Keratinocyte (primary cell): ENCODE measurements around the gene CFAP61. TPM values are rescaled to one million over a fixed set of nuclear protein-coding genes. Genes with fewer than 3 reads are reported as not detected.

Experiments
- DNase-seq: peaks from one replicate; pipeline ENCODE4 v3.0.0-alpha.2; 2011; ENCODE audit warnings: low read depth, missing footprints, low spot score
- FAIRE-seq: peaks from 2 replicates; lab custom pipeline; 2011; peaks lifted over from hg19 to GRCh38; lab: Jason Lieb, UNC
- H2AFZ ChIP-seq: 2 replicates; pipeline ENCODE4 v1.6.0; 2012; ENCODE audit warnings: low read length, control low read depth, inconsistent platforms; ENCODE audit not compliant: control insufficient read depth
- H3K27ac ChIP-seq: 2 replicates; pipeline ENCODE4 v1.5.1; 2011; ENCODE audit warnings: low read length; ENCODE audit not compliant: control insufficient read depth, insufficient read depth
- H3K27me3 ChIP-seq: 3 replicates; pipeline ENCODE4 v1.6.0; 2011; ENCODE audit warnings: low read length; ENCODE audit not compliant: control insufficient read depth, insufficient read depth; ENCODE audit errors: extremely low read depth
- H3K36me3 ChIP-seq, 2 experiments: 2 replicates in 1 of 2; 3 replicates in 1 of 2; pipeline ENCODE4 v1.5.1; 2011; ENCODE audit warnings: low read length in 2 of 2, mild to moderate bottlenecking in 1 of 2; ENCODE audit not compliant: control insufficient read depth in 2 of 2, insufficient read depth in 2 of 2; ENCODE audit errors: extremely low read depth in 1 of 2
- H3K4me1 ChIP-seq: 3 replicates; pipeline ENCODE4 v1.5.1; 2011; ENCODE audit warnings: low read length; ENCODE audit not compliant: control insufficient read depth, insufficient read depth; ENCODE audit errors: extremely low read depth
- H3K4me2 ChIP-seq: 3 replicates; pipeline ENCODE4 v1.6.0; 2011; ENCODE audit warnings: low read depth, low read length; ENCODE audit not compliant: control insufficient read depth, insufficient read depth; ENCODE audit errors: extremely low read depth
- H3K4me3 ChIP-seq, 3 experiments: fragments of 200-600 bp in 1 of 3; sonication (generic) in 1 of 3; 2 replicates in 2 of 3; 3 replicates in 1 of 3; pipeline ENCODE4 v1.5.1; 2011 to 2016; ENCODE audit warnings: low read length in 3 of 3, mild to moderate bottlenecking in 3 of 3, control low read depth in 2 of 3, inconsistent platforms in 1 of 3, low read depth in 1 of 3, mixed read lengths in 1 of 3, mixed run types in 1 of 3, moderate library complexity in 1 of 3; ENCODE audit not compliant: control insufficient read depth in 2 of 3, insufficient read depth in 2 of 3; ENCODE audit errors: extremely low read depth in 1 of 3
- H3K79me2 ChIP-seq: 2 replicates; pipeline ENCODE4 v1.6.0; 2012; ENCODE audit warnings: low read length; ENCODE audit not compliant: control insufficient read depth, insufficient read depth
- H3K9ac ChIP-seq: 3 replicates; pipeline ENCODE4 v1.6.0; 2011; ENCODE audit warnings: low read length; ENCODE audit not compliant: control insufficient read depth, insufficient read depth; ENCODE audit errors: extremely low read depth
- H3K9me1 ChIP-seq: 3 replicates; pipeline ENCODE4 v1.6.0; 2011; ENCODE audit warnings: low read length; ENCODE audit not compliant: control insufficient read depth, insufficient read depth; ENCODE audit errors: extremely low read depth
- H3K9me3 ChIP-seq: 2 replicates; pipeline ENCODE4 v1.5.1; 2012; ENCODE audit warnings: low read depth, low read length; ENCODE audit not compliant: control insufficient read depth
- H4K20me1 ChIP-seq: 3 replicates; pipeline ENCODE4 v1.6.0; 2011; ENCODE audit warnings: low read length; ENCODE audit not compliant: control insufficient read depth, insufficient read depth; ENCODE audit errors: extremely low read depth
- EZH2 ChIP-seq: IDR thresholded peaks from one replicate; pipeline ENCODE4 v1.6.1; 2012; ENCODE audit warnings: inconsistent platforms, mild to moderate bottlenecking, low read length, moderate library complexity
- dilution Hi-C: fragments of 300-500 bp; cut with MboI; formaldehyde crosslinking; loops from one replicate; pipeline ENCODE4 v1.7.0; 2020; ENCODE audit warnings: low sequenced_read_pairs; ENCODE audit not compliant: extremely low pct_ligation_motif_present
- polyA plus RNA-seq, 5 experiments: library from polyadenylated mRNA; depleted of rRNA in 3 of 5; stranded (reverse) in 3 of 5; stranded (forward) in 1 of 5; unstranded in 1 of 5; fragments of >200 nt; gene quantifications; 1 replicate in 1 of 5; 2 replicates in 3 of 5; 3 replicates in 1 of 5; pipeline versions ENCODE4 v1.2.1 to v1.2.3, GENCODE V29; 2011 to 2012; ENCODE audit warnings: missing spikeins in 2 of 5, low read depth in 1 of 5, low replicate concordance in 1 of 5
- TF ChIP-seq, protein P1 (sequence below), 3 experiments: IDR thresholded peaks in 1 of 3; conservative IDR thresholded peaks in 1 of 3; optimal IDR thresholded peaks in 1 of 3; 2 replicates in 2 of 3; 3 replicates in 1 of 3; pipeline versions ENCODE3 to v1.5.1; 2011; ENCODE audit warnings: low read length in 3 of 3, mild to moderate bottlenecking in 3 of 3, moderate library complexity in 2 of 3, control low read depth in 1 of 3, inconsistent platforms in 1 of 3; ENCODE audit not compliant: insufficient read depth in 2 of 3; ENCODE audit errors: extremely low read depth in 1 of 3

CFAP61 gene
- polyA plus RNA-seq, 1 donor (not counting 4 experiments of a cell fraction or from before 2014, with no cell fraction given) = 0.25 TPM

DNA sequence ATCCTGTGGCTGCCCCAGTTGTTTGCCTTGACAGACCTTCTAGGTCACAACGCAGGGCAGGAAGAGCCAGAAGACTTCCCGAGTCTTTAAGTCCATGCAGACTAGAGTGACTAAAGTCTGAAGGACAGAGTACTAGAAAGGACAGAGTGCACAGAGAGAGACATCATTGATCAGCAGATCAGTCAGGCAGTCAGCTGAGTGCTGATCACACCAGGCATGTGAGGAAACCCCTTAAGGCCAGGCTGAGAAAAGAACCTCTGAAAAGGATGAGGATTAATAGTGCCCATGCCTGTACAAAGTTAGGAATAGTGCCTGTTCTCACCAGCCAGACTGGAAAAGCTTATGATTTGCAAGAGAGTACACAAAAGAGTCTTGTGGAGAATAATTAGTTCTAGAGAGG is 91.3 kb downstream of the CFAP61 start:
- TF ChIP-seq, protein P1, sequence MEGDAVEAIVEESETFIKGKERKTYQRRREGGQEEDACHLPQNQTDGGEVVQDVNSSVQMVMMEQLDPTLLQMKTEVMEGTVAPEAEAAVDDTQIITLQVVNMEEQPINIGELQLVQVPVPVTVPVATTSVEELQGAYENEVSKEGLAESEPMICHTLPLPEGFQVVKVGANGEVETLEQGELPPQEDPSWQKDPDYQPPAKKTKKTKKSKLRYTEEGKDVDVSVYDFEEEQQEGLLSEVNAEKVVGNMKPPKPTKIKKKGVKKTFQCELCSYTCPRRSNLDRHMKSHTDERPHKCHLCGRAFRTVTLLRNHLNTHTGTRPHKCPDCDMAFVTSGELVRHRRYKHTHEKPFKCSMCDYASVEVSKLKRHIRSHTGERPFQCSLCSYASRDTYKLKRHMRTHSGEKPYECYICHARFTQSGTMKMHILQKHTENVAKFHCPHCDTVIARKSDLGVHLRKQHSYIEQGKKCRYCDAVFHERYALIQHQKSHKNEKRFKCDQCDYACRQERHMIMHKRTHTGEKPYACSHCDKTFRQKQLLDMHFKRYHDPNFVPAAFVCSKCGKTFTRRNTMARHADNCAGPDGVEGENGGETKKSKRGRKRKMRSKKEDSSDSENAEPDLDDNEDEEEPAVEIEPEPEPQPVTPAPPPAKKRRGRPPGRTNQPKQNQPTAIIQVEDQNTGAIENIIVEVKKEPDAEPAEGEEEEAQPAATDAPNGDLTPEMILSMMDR (optimal IDR thresholded peaks at IDR 0.05 in 1 of 3, IDR thresholded peaks at IDR 0.05 in 1 of 3, conservative IDR thresholded peaks at IDR 0.05 in 1 of 3; ENCODE audit: extremely low read depth in 1 of 3, insufficient read depth in 2 of 3, low read length in 3 of 3) = no peak
- no peak for TF ChIP-seq EZH2
- H3K27ac ChIP-seq = no peak overlapping the region
- no peaks in the 10 kb centered on the region for H4K20me1 ChIP-seq
- no peaks in the 10 kb centered on the region for H3K36me3 ChIP-seq
- FAIRE-seq = no peak
- H3K9ac ChIP-seq = no peak overlapping the region
- no peak overlapping the region for H3K4me3 ChIP-seq
- H3K4me2 ChIP-seq = no peak overlapping the region
- H3K9me1 ChIP-seq = no peaks in the 10 kb centered on the region
- no peaks in the 10 kb centered on the region for H3K9me3 ChIP-seq
- H3K79me2 ChIP-seq = no peaks in the 10 kb centered on the region
- no peaks in the 10 kb centered on the region for H3K4me1 ChIP-seq
- no peak overlapping the region for H2AFZ ChIP-seq
- no peak for DNase-seq
- dilution Hi-C loops = no loop called here
- H3K27me3 ChIP-seq = no peaks in the 10 kb centered on the region

- no peak overlapping the region for H2AFZ ChIP-seq
- DNase-seq = no peak
- H3K27ac ChIP-seq = no peak overlapping the region
- H3K9me1 ChIP-seq = no peaks in the 10 kb centered on the region
- H4K20me1 ChIP-seq = no peaks in the 10 kb centered on the region
- FAIRE-seq = no peak
- H3K27me3 ChIP-seq = no peaks in the 10 kb centered on the region
- no peaks in the 10 kb centered on the region for H3K9me3 ChIP-seq
- TF ChIP-seq, protein P1 (optimal IDR thresholded peaks at IDR 0.05 in 1 of 3, IDR thresholded peaks at IDR 0.05 in 1 of 3, conservative IDR thresholded peaks at IDR 0.05 in 1 of 3; ENCODE audit: extremely low read depth in 1 of 3, insufficient read depth in 2 of 3, low read length in 3 of 3) = no peak
- TF ChIP-seq EZH2 = no peak
- no peaks in the 10 kb centered on the region for H3K79me2 ChIP-seq
- no peaks in the 10 kb centered on the region for H3K4me1 ChIP-seq
- dilution Hi-C loops = no loop called here
- no peaks in the 10 kb centered on the region for H3K36me3 ChIP-seq
- no peak overlapping the region for H3K9ac ChIP-seq
- H3K4me3 ChIP-seq = no peak overlapping the region
- H3K4me2 ChIP-seq = no peak overlapping the region
These were observed 96.4 kb downstream of the CFAP61 start for GRCh38 chr20:20148779-20149178.
